Endothelial cell of umbilical vein (primary cell): Measurements from ENCODE around the gene SORCS2. TPM values are rescaled to one million over a fixed set of nuclear protein-coding genes. Genes with fewer than 3 reads are reported as not detected.

Source experiments
- BruUV-seq: library from RNA; stranded (reverse); fragments of 400-500 nt; replicated peaks from 2 replicates; lab custom pipeline; 2021; lab: Mats Ljungman, UMichigan
- CTCF ChIA-PET: fragments of 300-600, 350-600 bp; sonication (Branson Sonifier 250); formaldehyde crosslinking; loops from one replicate; lab custom pipeline; 2021; ENCODE audit warnings: antibody characterized with exemption, inconsistent platforms; lab: Charles Lee
- POLR2A ChIA-PET: fragments of 300-600, 350-600 bp; sonication (Branson Sonifier 250); formaldehyde crosslinking; loops from one replicate; lab custom pipeline; 2021; ENCODE audit warnings: antibody characterized with exemption, inconsistent platforms; lab: Charles Lee
- DNase-seq: peaks from one replicate; pipeline ENCODE4 v3.0.0-alpha.2; 2011; ENCODE audit warnings: low read depth, low spot score
- FAIRE-seq: peaks from 2 replicates; lab custom pipeline; 2011; peaks lifted over from hg19 to GRCh38; lab: Jason Lieb, UNC
- H2AFZ ChIP-seq: 2 replicates; pipeline ENCODE4 v1.6.0; 2012; ENCODE audit warnings: low read depth, low read length, control low read depth, inconsistent platforms
- H3K27ac ChIP-seq: 2 replicates; pipeline ENCODE4 v1.5.1; 2011; ENCODE audit warnings: low read depth, mild to moderate bottlenecking, control low read depth, low read length, moderate library complexity; ENCODE audit not compliant: insufficient read depth
- H3K27me3 ChIP-seq, 2 experiments: 2 replicates each; pipeline versions ENCODE4 v1.6.0 to v1.6.1; 2011; ENCODE audit warnings: low read length in 2 of 2, mixed read lengths in 1 of 2; ENCODE audit not compliant: control insufficient read depth in 2 of 2, insufficient read depth in 2 of 2
- H3K36me3 ChIP-seq, 2 experiments: 2 replicates in 1 of 2; 3 replicates in 1 of 2; pipeline ENCODE4 v1.5.1; 2011; ENCODE audit warnings: low read length in 2 of 2, mild to moderate bottlenecking in 1 of 2, moderate library complexity in 1 of 2; ENCODE audit not compliant: control insufficient read depth in 2 of 2, insufficient read depth in 2 of 2; ENCODE audit errors: extremely low read depth in 1 of 2
- H3K4me1 ChIP-seq: 3 replicates; pipeline ENCODE4 v1.5.1; 2011; ENCODE audit warnings: mild to moderate bottlenecking, low read length; ENCODE audit not compliant: control insufficient read depth, insufficient read depth; ENCODE audit errors: extremely low read depth
- H3K4me2 ChIP-seq: 2 replicates; pipeline ENCODE4 v1.6.1; 2011; ENCODE audit warnings: low read length, control low read depth, mixed read lengths; ENCODE audit not compliant: insufficient read depth
- H3K4me3 ChIP-seq, 3 experiments: fragments of 200-600 bp in 1 of 3; sonication (generic), shearing (Covaris generic) in 1 of 3; replicated peaks in 1 of 3; 2 replicates each; pipeline ENCODE4 v1.5.1; 2011 to 2016; ENCODE audit warnings: control low read depth in 3 of 3, low read length in 3 of 3, mild to moderate bottlenecking in 2 of 3, inconsistent platforms in 1 of 3, low read depth in 1 of 3, moderate library complexity in 1 of 3; ENCODE audit not compliant: insufficient read depth in 1 of 3
- H3K79me2 ChIP-seq: 2 replicates; pipeline ENCODE4 v1.6.0; 2012; ENCODE audit warnings: low read length, inconsistent platforms; ENCODE audit not compliant: control insufficient read depth, insufficient read depth
- H3K9ac ChIP-seq: replicated peaks from 2 replicates; pipeline ENCODE3; 2011; ENCODE audit warnings: low read length, control low read depth; ENCODE audit not compliant: insufficient read depth; ENCODE audit errors: extremely low read depth
- H3K9me1 ChIP-seq: replicated peaks from 3 replicates; pipeline ENCODE4 v1.6.0; 2011; ENCODE audit warnings: mild to moderate bottlenecking, low read length; ENCODE audit not compliant: control insufficient read depth, insufficient read depth; ENCODE audit errors: extremely low read depth
- H3K9me3 ChIP-seq: replicated peaks from 2 replicates; pipeline ENCODE4 v1.5.1; 2012; ENCODE audit warnings: low read length, inconsistent platforms; ENCODE audit not compliant: control insufficient read depth, insufficient read depth
- H4K20me1 ChIP-seq: replicated peaks from 2 replicates; pipeline ENCODE3; 2011; ENCODE audit warnings: mild to moderate bottlenecking, low read length; ENCODE audit not compliant: control insufficient read depth, insufficient read depth; ENCODE audit errors: extremely low read depth
- EZH2 ChIP-seq: IDR thresholded peaks from 2 replicates; pipeline ENCODE4 v1.6.1; 2012; ENCODE audit warnings: borderline replicate concordance, low read depth, mild to moderate bottlenecking, moderate library complexity, low read length, inconsistent platforms; ENCODE audit not compliant: severe bottlenecking
- FOS ChIP-seq: IDR thresholded peaks from 2 replicates; pipeline ENCODE4 v1.6.1; 2011; ENCODE audit warnings: mild to moderate bottlenecking, low read length, moderate library complexity, borderline replicate concordance; ENCODE audit not compliant: insufficient read depth
- GATA2 ChIP-seq: IDR thresholded peaks from 2 replicates; pipeline ENCODE4 v1.7.0; 2011; ENCODE audit warnings: low read depth, mild to moderate bottlenecking, moderate library complexity, mixed read lengths, low read length; ENCODE audit not compliant: insufficient read length, insufficient read depth
- JUN ChIP-seq: IDR thresholded peaks from 2 replicates; pipeline ENCODE4 v1.6.1; 2011; ENCODE audit warnings: borderline replicate concordance, low read depth; ENCODE audit not compliant: insufficient read length, insufficient read depth
- MYC ChIP-seq: IDR thresholded peaks from one replicate; pipeline ENCODE4 v1.6.1; 2011; ENCODE audit warnings: mild to moderate bottlenecking, low read depth, low read length
- POLR2A ChIP-seq: IDR thresholded peaks from 2 replicates; pipeline ENCODE4 v1.6.1; 2012; ENCODE audit warnings: low read depth, mild to moderate bottlenecking, control low read depth, low read length
- POLR2AphosphoS5 ChIP-seq: IDR thresholded peaks from 2 replicates; pipeline ENCODE4 v1.6.1; 2012; ENCODE audit warnings: low read depth, mild to moderate bottlenecking, control low read depth, low read length, moderate library complexity; ENCODE audit not compliant: insufficient read depth
- dilution Hi-C: fragments of 300-500 bp; cut with MboI; formaldehyde crosslinking; loops from one replicate; pipeline ENCODE4 v1.15.0; 2019; ENCODE audit warnings: low sequenced_read_pairs; ENCODE audit not compliant: extremely low pct_ligation_motif_present
- intact Hi-C: fragments of 100-400 bp; cut with micrococcal nuclease; formaldehyde crosslinking; loops from one replicate; pipeline ENCODE4 v1.10.0; 2022
- polyA plus RNA-seq, 4 experiments: library from polyadenylated mRNA; depleted of rRNA in 3 of 4; stranded (reverse) in 3 of 4; unstranded in 1 of 4; fragments of >200 nt; gene quantifications; 2 replicates each; pipeline versions ENCODE4 v1.2.1 to v1.2.3, GENCODE V29; 2011 to 2012; ENCODE audit warnings: missing spikeins in 1 of 4
- total RNA-seq: library from RNA; stranded (reverse); gene quantifications from 2 replicates; pipeline ENCODE4 v1.2.3, GENCODE V29; 2021
- TF ChIP-seq, protein P1 (sequence below): IDR thresholded peaks from 2 replicates; pipeline ENCODE4 v1.6.1; 2011; ENCODE audit not compliant: insufficient read depth, insufficient read length
- TF ChIP-seq, protein P2 (sequence below), 2 donors: IDR thresholded peaks; 1 replicate in 1 of 2; 2 replicates in 1 of 2; pipeline ENCODE4 v1.5.1; 2011; ENCODE audit warnings: low read length in 2 of 2, mild to moderate bottlenecking in 2 of 2, moderate library complexity in 2 of 2, control low read depth in 1 of 2, inconsistent platforms in 1 of 2, low read depth in 1 of 2; ENCODE audit not compliant: insufficient read depth in 1 of 2; ENCODE audit errors: extremely low read depth in 1 of 2

SORCS2 gene
- total and polyA plus RNA-seq, 2 donors (not counting 3 experiments of a cell fraction or from before 2014, with no cell fraction given): not detected

DNA sequence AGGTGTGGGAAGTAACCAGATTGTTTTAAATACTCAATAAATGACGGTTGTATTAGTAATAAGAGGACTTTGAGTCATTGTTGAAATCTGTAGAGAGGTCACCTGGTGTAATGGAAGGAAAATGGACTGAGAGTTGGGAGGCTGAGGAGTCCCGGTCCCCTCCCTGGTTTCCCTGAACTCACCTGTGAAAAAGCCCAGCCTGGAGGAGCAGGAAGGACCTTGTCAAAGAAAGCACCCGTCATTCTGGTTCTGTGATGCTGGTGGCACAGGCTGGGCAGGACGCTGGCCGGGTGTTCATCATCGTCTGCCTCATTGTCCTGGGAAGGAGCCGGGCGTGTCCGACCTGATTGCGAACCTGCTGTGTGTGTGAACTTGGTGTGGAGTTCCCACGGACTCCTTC, 70.8 kb downstream of the SORCS2 start:
- intact Hi-C loops (no loop called here), dilution Hi-C loops (no loop called here)
- no peaks in the 10 kb centered on the region for H3K79me2 ChIP-seq
- ChIA-PET POLR2A (no interaction called here), CTCF (no interaction called here)
- FAIRE-seq (no peak), DNase-seq (no peak)
- no peaks in the 10 kb centered on the region for H3K4me1 ChIP-seq
- no peak overlapping the region for H2AFZ ChIP-seq
- H3K27ac ChIP-seq: no peak overlapping the region
- H3K9ac ChIP-seq: no peak overlapping the region
- no TSS peak for BruUV-seq
- no peak overlapping the region for H3K4me3 ChIP-seq
- H3K36me3 ChIP-seq: no peaks in the 10 kb centered on the region
- H3K27me3 ChIP-seq: no peaks in the 10 kb centered on the region
- H3K4me2 ChIP-seq: no peak overlapping the region
- H4K20me1 ChIP-seq: no peaks in the 10 kb centered on the region
- H3K9me3 ChIP-seq: no peaks in the 10 kb centered on the region
- H3K9me1 ChIP-seq: no peaks in the 10 kb centered on the region
- no peak for TF ChIP-seq POLR2AphosphoS5
- no peak for TF ChIP-seq MYC
- TF ChIP-seq GATA2: no peak
- no peak for TF ChIP-seq POLR2A
- TF ChIP-seq, protein P1, sequence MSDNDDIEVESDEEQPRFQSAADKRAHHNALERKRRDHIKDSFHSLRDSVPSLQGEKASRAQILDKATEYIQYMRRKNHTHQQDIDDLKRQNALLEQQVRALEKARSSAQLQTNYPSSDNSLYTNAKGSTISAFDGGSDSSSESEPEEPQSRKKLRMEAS: no peak
- TF ChIP-seq FOS: no peak

DNA sequence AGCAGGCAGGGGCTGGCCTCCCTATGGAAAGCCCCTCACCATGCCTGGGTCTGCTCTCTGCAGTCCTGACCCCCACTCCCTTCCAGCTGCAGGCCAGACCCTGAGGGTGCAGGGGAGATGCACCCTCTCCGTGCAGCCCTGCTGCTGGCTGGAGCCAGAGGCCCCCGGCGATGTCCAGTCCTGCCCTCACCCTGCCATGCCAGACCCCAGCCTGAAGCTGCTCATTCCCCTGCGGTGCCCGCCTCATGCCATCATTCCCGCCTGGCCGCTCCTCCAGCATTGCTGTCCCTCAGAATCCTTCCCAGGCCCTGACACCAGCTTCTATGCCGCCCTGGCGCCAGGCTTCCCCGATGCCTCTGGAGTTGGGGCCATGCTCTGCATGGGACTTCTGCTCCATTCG, 72.4 kb downstream of the SORCS2 start:
- Histone ChIP-seq H3K27ac (no peak overlapping the region), H3K9me3 (no peaks in the 10 kb centered on the region), H3K4me1 (no peaks in the 10 kb centered on the region), H4K20me1 (no peaks in the 10 kb centered on the region), H3K9ac (no peak overlapping the region), H3K79me2 (no peaks in the 10 kb centered on the region), H3K4me2 (no peak overlapping the region), H3K4me3 (no peak overlapping the region), H3K36me3 (no peaks in the 10 kb centered on the region), H2AFZ (no peak overlapping the region), H3K27me3 (no peaks in the 10 kb centered on the region), H3K9me1 (no peaks in the 10 kb centered on the region)
- dilution Hi-C loops (no loop called here), intact Hi-C loops (no loop called here)
- DNase-seq: no peak
- TF ChIP-seq, protein P1: no peak
- TF ChIP-seq FOS (no peak), MYC (no peak), POLR2AphosphoS5 (no peak), POLR2A (no peak), GATA2 (no peak), EZH2 (no peak), JUN (no peak)
- TF ChIP-seq, protein P2, sequence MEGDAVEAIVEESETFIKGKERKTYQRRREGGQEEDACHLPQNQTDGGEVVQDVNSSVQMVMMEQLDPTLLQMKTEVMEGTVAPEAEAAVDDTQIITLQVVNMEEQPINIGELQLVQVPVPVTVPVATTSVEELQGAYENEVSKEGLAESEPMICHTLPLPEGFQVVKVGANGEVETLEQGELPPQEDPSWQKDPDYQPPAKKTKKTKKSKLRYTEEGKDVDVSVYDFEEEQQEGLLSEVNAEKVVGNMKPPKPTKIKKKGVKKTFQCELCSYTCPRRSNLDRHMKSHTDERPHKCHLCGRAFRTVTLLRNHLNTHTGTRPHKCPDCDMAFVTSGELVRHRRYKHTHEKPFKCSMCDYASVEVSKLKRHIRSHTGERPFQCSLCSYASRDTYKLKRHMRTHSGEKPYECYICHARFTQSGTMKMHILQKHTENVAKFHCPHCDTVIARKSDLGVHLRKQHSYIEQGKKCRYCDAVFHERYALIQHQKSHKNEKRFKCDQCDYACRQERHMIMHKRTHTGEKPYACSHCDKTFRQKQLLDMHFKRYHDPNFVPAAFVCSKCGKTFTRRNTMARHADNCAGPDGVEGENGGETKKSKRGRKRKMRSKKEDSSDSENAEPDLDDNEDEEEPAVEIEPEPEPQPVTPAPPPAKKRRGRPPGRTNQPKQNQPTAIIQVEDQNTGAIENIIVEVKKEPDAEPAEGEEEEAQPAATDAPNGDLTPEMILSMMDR (IDR thresholded peaks at IDR 0.05; ENCODE audit: extremely low read depth in 1 of 2, insufficient read depth in 1 of 2, low read depth in 1 of 2, low read length in 2 of 2): no peak
- BruUV-seq: no TSS peak
- ChIA-PET CTCF (no interaction called here), POLR2A (no interaction called here)
- FAIRE-seq: no peak
